Subcutaneous adipose tissue (tissue), 4 donors: ENCODE measurements around the gene CCDC120. TPM values are rescaled to one million over a fixed set of nuclear protein-coding genes. Genes with fewer than 3 reads are reported as not detected.

Source experiments
- CTCF ChIP-seq: fragments of 450-650 bp; IDR thresholded peaks from one replicate; pipeline ENCODE4 v1.5.1; 2016; ENCODE audit warnings: low read depth, mild to moderate bottlenecking, control low read depth, antibody characterized with exemption, moderate library complexity
- total RNA-seq, 4 donors: library from RNA; depleted of rRNA; stranded (reverse); fragments of >200 nt; gene quantifications; one replicate each; pipeline ENCODE4 v1.1.0, GENCODE V29; 2016

CCDC120 gene
- total RNA-seq, 4 donors from 2014 or later = 0.44 to 3.1 (median 1.2) TPM

GRCh38 chrX:49071877-49072711 is 13.3 kb downstream of the CCDC120 start:
- TF ChIP-seq CTCF = no peak

- TF ChIP-seq CTCF = no peak
These were observed 13.9 kb downstream of the CCDC120 start for GRCh38 chrX:49072712-49073095.

DNA sequence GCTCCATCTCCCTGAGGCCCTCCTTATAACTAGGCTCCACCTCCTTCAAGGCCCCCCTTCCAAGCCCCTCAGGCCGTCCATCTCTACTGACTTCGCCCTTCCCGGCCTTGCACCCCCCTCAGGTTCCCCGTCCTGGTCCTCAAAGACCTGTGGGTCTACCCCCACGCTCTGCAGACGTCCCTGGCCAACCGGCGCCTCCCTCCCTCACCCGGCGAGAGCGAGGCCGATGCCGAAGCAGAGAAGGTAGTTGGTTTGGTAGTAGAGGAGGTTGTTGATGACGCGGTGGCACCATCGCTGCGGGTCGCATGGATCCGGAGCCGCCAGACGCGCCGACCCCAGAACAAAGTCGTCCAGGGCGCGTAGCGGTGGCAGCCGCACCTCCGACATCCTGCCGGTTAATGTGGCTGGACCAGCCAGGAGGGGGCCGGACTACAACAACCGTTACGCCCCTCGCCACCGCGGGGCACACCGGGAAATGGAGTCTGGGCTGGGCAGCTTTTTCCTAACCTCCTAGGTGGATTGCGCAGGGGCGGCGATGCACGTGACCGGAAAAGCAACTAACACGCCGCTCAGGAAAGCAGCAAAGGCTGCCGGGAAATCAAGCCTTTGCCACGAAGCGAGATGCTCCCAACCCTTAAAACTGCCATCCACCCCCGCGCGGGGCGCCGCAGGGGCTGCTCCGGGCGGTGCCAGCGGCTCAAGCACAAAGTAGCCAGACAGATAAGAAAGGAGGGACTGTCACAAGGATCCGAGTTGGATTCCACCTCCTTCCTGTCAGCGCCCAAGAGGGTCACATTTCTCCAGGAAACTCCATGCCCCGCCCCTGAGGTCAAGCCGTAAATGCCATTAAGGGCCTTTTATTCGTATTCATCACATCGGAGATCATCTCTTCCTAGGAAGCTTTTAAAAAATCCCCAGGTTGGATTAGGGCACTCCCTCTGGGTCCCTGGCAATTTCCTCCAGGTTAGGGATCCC is 15.1 kb downstream of the CCDC120 start, which contains the start of gene PRAF2:
PRAF2 (minus strand) TSS at position 402 of the 975 bp plus-strand sequence; CDS start at position 387, 15 bp downstream.
- TF ChIP-seq CTCF = no peak

DNA sequence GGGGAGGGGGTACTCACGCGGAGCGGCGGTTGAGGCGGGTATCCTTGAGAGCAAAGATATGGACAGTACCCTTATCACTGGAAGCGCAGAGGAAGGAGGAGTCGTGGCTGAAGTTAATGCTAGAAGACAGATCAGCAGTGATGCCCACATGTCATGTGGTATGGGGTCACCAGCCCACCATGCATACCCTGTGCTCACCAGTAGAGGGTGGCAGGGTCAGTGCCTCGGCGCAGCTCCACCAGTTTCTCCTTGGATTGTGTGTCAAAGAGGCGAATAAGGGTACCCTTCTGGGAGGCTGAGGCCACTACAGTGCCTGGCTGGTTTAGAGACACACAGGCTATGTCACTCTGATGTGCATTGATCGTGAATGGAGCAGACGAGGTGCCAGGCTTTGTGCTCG is 16.5 kb downstream of the CCDC120 start:
- no peak for TF ChIP-seq CTCF

DNA sequence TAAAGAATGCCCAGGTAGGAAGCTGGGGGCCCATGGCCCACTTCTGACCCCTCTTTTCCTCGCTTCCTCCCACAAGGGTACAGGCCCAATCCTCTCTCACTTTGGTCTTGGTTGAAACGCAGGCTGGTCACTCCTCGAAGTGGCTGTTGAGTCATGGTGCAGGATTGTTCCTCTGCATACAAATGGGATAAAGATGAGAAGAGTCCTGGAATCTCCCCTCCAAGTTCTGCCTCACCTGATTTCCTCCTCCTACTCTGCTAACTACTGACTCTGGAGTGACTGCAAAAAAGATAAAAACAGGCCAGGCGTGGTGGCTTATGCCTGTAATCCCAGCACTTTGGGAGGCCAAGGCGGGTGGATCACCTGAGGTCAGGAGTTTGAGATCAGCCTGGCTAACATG is 19.1 kb downstream of the CCDC120 start:
- TF ChIP-seq CTCF = no peak

- TF ChIP-seq CTCF = no peak
These were observed 21.0 kb downstream of the CCDC120 start, which contains the start of gene WDR45 for GRCh38 chrX:49079489-49080428. WDR45 (minus strand) TSS chrX:49079887; CDS start chrX:49078095, 1,792 bp downstream.
